ENCODE results near the gene NT5E. TPM values are rescaled to one million over a fixed set of nuclear protein-coding genes. Genes with fewer than 3 reads are reported as not detected.

NT5E gene
- total RNA-seq, 1 experiment from 2014 or later, result 0.81 TPM

DNA sequence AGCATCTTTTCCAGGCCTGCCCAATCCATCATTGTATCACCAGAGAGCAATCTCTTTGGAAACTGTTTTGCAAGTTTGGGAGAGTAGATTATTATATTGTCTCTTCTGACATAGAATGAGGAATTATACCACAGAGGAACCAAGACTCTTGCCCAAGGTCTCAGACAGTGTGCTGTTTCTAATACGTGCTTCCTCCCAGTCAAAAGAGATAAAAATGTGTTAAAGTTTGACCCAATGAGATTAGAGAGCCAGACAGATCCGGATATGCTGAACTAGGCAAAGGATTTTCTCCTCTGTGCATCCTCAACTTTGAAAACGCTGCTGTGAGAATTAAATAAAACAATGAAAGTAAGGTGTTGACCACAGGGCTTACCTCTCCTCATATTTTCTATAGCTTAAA lies 18.6 kb upstream of the NT5E start:
- no peak overlapping the region for H3K4me3 Mint-ChIP-seq
- ChIA-PET POLR2A (interaction anchor here (1.1 kb wide), 1 partner anchor 18 kb away, joined by 4 read pairs; the partner anchor contains the start of gene NT5E), CTCF (no interaction called here)
- H3K9me3 Mint-ChIP-seq, result peaks cover 40% of the 10 kb centered on the region
- no peak for TF ChIP-seq NFATC4 (CRISPR knock-in tag; IDR thresholded peaks at IDR 0.05)
- TF ChIP-seq CREM (CRISPR knock-in tag; IDR thresholded peaks at IDR 0.05), result no peak
- TF ChIP-seq, protein P1, sequence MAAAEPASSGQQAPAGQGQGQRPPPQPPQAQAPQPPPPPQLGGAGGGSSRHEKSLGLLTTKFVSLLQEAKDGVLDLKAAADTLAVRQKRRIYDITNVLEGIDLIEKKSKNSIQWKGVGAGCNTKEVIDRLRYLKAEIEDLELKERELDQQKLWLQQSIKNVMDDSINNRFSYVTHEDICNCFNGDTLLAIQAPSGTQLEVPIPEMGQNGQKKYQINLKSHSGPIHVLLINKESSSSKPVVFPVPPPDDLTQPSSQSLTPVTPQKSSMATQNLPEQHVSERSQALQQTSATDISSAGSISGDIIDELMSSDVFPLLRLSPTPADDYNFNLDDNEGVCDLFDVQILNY (CRISPR knock-in tag; IDR thresholded peaks at IDR 0.05), result no peak
- no peak for TF ChIP-seq KAT7 (CRISPR knock-in tag; IDR thresholded peaks at IDR 0.05; ENCODE audit: borderline replicate concordance)
- H3K27ac Mint-ChIP-seq, result no peak overlapping the region
- DNase-seq (ENCODE audit: low spot score) (no peak), ATAC-seq (no peak)
- H3K36me3 Mint-ChIP-seq, result peaks cover 2% of the 10 kb centered on the region; the same call in 1 of the 2 replicates
- H3K27me3 Mint-ChIP-seq (ENCODE audit: low read depth), result no peaks in the 10 kb centered on the region
- peaks cover 5% of the 10 kb centered on the region for H3K4me1 Mint-ChIP-seq

DNA sequence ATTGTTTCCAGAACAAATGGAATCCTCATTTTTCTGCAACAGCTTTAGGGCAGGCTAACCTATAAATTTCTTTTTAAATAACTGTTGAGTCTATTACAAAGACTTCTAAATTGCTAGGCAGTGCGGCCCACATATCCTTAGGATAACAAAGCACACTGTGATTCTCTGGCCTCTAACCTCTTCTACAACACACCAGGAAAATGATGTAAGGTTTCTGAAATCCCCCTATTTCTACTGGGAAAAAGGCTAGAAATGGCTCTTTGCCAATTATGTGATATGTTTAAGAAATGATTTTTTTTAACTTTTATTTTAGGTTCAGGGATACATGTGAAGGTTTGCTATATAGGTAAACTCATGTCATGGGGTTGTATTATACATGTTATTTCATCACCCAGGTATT lies 17.3 kb upstream of the NT5E start:
- ChIA-PET POLR2A (no interaction called here), CTCF (no interaction called here)
- Mint-ChIP-seq H3K4me1 (peaks cover 8% of the 10 kb centered on the region), H3K9me3 (peaks cover 29% of the 10 kb centered on the region), H3K27ac (no peak overlapping the region), H3K27me3 (ENCODE audit: low read depth) (no peaks in the 10 kb centered on the region), H3K36me3 (peaks cover 1% of the 10 kb centered on the region; the same call in 1 of the 2 replicates), H3K4me3 (no peak overlapping the region)
- no peak for TF ChIP-seq ZNF232 (CRISPR knock-in tag; IDR thresholded peaks at IDR 0.05)
- TF ChIP-seq SMAD3 (CRISPR knock-in tag; IDR thresholded peaks at IDR 0.05; ENCODE audit: borderline replicate concordance), result no peak
- TF ChIP-seq NFYB (CRISPR knock-in tag; conservative IDR thresholded peaks at IDR 0.05; ENCODE audit: low read depth), result no peak
- no peak for TF ChIP-seq SOX15 (CRISPR knock-in tag; IDR thresholded peaks at IDR 0.05)
- no peak for TF ChIP-seq ZNF138 (CRISPR knock-in tag; conservative IDR thresholded peaks at IDR 0.05)
- TF ChIP-seq, protein P2, sequence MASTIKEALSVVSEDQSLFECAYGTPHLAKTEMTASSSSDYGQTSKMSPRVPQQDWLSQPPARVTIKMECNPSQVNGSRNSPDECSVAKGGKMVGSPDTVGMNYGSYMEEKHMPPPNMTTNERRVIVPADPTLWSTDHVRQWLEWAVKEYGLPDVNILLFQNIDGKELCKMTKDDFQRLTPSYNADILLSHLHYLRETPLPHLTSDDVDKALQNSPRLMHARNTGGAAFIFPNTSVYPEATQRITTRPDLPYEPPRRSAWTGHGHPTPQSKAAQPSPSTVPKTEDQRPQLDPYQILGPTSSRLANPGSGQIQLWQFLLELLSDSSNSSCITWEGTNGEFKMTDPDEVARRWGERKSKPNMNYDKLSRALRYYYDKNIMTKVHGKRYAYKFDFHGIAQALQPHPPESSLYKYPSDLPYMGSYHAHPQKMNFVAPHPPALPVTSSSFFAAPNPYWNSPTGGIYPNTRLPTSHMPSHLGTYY (CRISPR knock-in tag; IDR thresholded peaks at IDR 0.05), result no peak
- TF ChIP-seq, protein P3, sequence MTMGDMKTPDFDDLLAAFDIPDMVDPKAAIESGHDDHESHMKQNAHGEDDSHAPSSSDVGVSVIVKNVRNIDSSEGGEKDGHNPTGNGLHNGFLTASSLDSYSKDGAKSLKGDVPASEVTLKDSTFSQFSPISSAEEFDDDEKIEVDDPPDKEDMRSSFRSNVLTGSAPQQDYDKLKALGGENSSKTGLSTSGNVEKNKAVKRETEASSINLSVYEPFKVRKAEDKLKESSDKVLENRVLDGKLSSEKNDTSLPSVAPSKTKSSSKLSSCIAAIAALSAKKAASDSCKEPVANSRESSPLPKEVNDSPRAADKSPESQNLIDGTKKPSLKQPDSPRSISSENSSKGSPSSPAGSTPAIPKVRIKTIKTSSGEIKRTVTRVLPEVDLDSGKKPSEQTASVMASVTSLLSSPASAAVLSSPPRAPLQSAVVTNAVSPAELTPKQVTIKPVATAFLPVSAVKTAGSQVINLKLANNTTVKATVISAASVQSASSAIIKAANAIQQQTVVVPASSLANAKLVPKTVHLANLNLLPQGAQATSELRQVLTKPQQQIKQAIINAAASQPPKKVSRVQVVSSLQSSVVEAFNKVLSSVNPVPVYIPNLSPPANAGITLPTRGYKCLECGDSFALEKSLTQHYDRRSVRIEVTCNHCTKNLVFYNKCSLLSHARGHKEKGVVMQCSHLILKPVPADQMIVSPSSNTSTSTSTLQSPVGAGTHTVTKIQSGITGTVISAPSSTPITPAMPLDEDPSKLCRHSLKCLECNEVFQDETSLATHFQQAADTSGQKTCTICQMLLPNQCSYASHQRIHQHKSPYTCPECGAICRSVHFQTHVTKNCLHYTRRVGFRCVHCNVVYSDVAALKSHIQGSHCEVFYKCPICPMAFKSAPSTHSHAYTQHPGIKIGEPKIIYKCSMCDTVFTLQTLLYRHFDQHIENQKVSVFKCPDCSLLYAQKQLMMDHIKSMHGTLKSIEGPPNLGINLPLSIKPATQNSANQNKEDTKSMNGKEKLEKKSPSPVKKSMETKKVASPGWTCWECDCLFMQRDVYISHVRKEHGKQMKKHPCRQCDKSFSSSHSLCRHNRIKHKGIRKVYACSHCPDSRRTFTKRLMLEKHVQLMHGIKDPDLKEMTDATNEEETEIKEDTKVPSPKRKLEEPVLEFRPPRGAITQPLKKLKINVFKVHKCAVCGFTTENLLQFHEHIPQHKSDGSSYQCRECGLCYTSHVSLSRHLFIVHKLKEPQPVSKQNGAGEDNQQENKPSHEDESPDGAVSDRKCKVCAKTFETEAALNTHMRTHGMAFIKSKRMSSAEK (CRISPR knock-in tag; IDR thresholded peaks at IDR 0.05; ENCODE audit: borderline replicate concordance), result no peak
- no peak for TF ChIP-seq ZNF423 (CRISPR knock-in tag; IDR thresholded peaks at IDR 0.05)
- TF ChIP-seq EMX1 (CRISPR knock-in tag; IDR thresholded peaks at IDR 0.05), result no peak
- no peak for TF ChIP-seq HMGA2 (CRISPR knock-in tag; IDR thresholded peaks at IDR 0.05)
- TF ChIP-seq ZNF396 (CRISPR knock-in tag; IDR thresholded peaks at IDR 0.05; ENCODE audit: borderline replicate concordance), result no peak
- TF ChIP-seq MYBL2 (CRISPR knock-in tag; IDR thresholded peaks at IDR 0.05), result no peak
- TF ChIP-seq, protein P4, sequence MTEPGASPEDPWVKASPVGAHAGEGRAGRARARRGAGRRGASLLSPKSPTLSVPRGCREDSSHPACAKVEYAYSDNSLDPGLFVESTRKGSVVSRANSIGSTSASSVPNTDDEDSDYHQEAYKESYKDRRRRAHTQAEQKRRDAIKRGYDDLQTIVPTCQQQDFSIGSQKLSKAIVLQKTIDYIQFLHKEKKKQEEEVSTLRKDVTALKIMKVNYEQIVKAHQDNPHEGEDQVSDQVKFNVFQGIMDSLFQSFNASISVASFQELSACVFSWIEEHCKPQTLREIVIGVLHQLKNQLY (CRISPR knock-in tag; IDR thresholded peaks at IDR 0.05), result no peak
- TF ChIP-seq ELF4 (CRISPR knock-in tag; IDR thresholded peaks at IDR 0.05; ENCODE audit: low read depth), result no peak
- TF ChIP-seq KAT7 (CRISPR knock-in tag; IDR thresholded peaks at IDR 0.05; ENCODE audit: borderline replicate concordance), result no peak
- TF ChIP-seq CREM (CRISPR knock-in tag; IDR thresholded peaks at IDR 0.05), result no peak
- TF ChIP-seq, protein P5, sequence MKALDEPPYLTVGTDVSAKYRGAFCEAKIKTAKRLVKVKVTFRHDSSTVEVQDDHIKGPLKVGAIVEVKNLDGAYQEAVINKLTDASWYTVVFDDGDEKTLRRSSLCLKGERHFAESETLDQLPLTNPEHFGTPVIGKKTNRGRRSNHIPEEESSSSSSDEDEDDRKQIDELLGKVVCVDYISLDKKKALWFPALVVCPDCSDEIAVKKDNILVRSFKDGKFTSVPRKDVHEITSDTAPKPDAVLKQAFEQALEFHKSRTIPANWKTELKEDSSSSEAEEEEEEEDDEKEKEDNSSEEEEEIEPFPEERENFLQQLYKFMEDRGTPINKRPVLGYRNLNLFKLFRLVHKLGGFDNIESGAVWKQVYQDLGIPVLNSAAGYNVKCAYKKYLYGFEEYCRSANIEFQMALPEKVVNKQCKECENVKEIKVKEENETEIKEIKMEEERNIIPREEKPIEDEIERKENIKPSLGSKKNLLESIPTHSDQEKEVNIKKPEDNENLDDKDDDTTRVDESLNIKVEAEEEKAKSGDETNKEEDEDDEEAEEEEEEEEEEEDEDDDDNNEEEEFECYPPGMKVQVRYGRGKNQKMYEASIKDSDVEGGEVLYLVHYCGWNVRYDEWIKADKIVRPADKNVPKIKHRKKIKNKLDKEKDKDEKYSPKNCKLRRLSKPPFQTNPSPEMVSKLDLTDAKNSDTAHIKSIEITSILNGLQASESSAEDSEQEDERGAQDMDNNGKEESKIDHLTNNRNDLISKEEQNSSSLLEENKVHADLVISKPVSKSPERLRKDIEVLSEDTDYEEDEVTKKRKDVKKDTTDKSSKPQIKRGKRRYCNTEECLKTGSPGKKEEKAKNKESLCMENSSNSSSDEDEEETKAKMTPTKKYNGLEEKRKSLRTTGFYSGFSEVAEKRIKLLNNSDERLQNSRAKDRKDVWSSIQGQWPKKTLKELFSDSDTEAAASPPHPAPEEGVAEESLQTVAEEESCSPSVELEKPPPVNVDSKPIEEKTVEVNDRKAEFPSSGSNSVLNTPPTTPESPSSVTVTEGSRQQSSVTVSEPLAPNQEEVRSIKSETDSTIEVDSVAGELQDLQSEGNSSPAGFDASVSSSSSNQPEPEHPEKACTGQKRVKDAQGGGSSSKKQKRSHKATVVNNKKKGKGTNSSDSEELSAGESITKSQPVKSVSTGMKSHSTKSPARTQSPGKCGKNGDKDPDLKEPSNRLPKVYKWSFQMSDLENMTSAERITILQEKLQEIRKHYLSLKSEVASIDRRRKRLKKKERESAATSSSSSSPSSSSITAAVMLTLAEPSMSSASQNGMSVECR (CRISPR knock-in tag; IDR thresholded peaks at IDR 0.05; ENCODE audit: borderline replicate concordance), result no peak
- TF ChIP-seq, protein P6, sequence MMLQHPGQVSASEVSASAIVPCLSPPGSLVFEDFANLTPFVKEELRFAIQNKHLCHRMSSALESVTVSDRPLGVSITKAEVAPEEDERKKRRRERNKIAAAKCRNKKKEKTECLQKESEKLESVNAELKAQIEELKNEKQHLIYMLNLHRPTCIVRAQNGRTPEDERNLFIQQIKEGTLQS (CRISPR knock-in tag; conservative IDR thresholded peaks at IDR 0.05), result no peak
- DNase-seq (ENCODE audit: low spot score) (no peak), ATAC-seq (no peak)

Data from WTC11 (cell line).